Lower lobe of right lung (tissue), 2 donors: ENCODE measurements around the gene SIT1. TPM values are rescaled to one million over a fixed set of nuclear protein-coding genes. Genes with fewer than 3 reads are reported as not detected.

ENCODE experiments used
- ATAC-seq, 2 donors: fragments of 200-7000 bp; cut with Tn5 transposase; one replicate each; pipeline ENCODE4 v1.9.1; 2020 to 2022; ENCODE audit warnings: mild to moderate bottlenecking in 2 of 2, moderate library complexity in 2 of 2
- DNase-seq: peaks from one replicate; pipeline ENCODE4 v3.0.0-alpha.2; 2020
- H3K27ac ChIP-seq: fragments of 200-600 bp; one replicate; pipeline ENCODE4 v1.8.0; 2022
- H3K27me3 ChIP-seq: fragments of 200-600 bp; one replicate; pipeline ENCODE4 v1.8.0; 2022; ENCODE audit warnings: low read depth
- H3K36me3 ChIP-seq: fragments of 200-600 bp; one replicate; pipeline ENCODE4 v1.8.0; 2022; ENCODE audit warnings: mild to moderate bottlenecking
- H3K4me1 ChIP-seq: fragments of 200-600 bp; one replicate; pipeline ENCODE4 v1.8.0; 2022
- H3K4me3 ChIP-seq: fragments of 200-600 bp; one replicate; pipeline ENCODE4 v1.8.0; 2022; ENCODE audit warnings: mild to moderate bottlenecking
- H3K9me3 ChIP-seq: fragments of 200-600 bp; one replicate; pipeline ENCODE4 v1.8.0; 2022
- CTCF ChIP-seq: fragments of 200-600 bp; IDR thresholded peaks from one replicate; pipeline ENCODE4 v1.8.0; 2022; ENCODE audit warnings: antibody characterized with exemption, mild to moderate bottlenecking
- intact Hi-C: fragments of 100-400 bp; cut with DNase I; formaldehyde crosslinking; loops from one replicate; pipeline ENCODE4 v1.11.0; 2022
- total RNA-seq: library from RNA; stranded (reverse); fragmentation: NEBNext Ultra II Directional; extraction: Animal tissue kit (Norgen Biotek cat#: 25700); gene quantifications from one replicate; pipeline ENCODE4 v1.2.1, GENCODE V29; 2021
- donor health status: DM: no; HTN: yes; CAD: no; lungs with severe emphysema.

Gene SIT1
- total RNA-seq, 1 donor from 2014 or later, result 1.5 TPM

GRCh38 chr9:35686222-35687203, 35.8 kb upstream of the SIT1 start:
- peak overlapping the region; percentile 3 for H3K4me3 ChIP-seq
- DNase-seq (no peak), ATAC-seq (no peak)
- intact Hi-C loops, result no loop called here
- peaks cover 11% of the 10 kb centered on the region for H3K36me3 ChIP-seq
- no peaks in the 10 kb centered on the region for H3K27me3 ChIP-seq
- TF ChIP-seq CTCF, result no peak
- no peak overlapping the region for H3K27ac ChIP-seq
- H3K9me3 ChIP-seq, result no peaks in the 10 kb centered on the region
- peaks cover 21% of the 10 kb centered on the region for H3K4me1 ChIP-seq

GRCh38 chr9:35685506-35685905, 34.8 kb upstream of the SIT1 start:
- Histone ChIP-seq H3K27me3 (no peaks in the 10 kb centered on the region), H3K4me1 (peaks cover 16% of the 10 kb centered on the region), H3K27ac (no peak overlapping the region), H3K36me3 (peaks cover 11% of the 10 kb centered on the region), H3K9me3 (no peaks in the 10 kb centered on the region), H3K4me3 (no peak overlapping the region)
- intact Hi-C loops, result no loop called here
- no peak for TF ChIP-seq CTCF
- no peak for ATAC-seq
- DNase-seq, result no peak

GRCh38 chr9:35684921-35685320, 34.2 kb upstream of the SIT1 start:
- no peaks in the 10 kb centered on the region for H3K27me3 ChIP-seq
- intact Hi-C loops, result no loop called here
- H3K4me3 ChIP-seq, result no peak overlapping the region
- no peak for TF ChIP-seq CTCF
- ATAC-seq, result no peak
- peaks cover 12% of the 10 kb centered on the region for H3K4me1 ChIP-seq
- H3K27ac ChIP-seq, result no peak overlapping the region
- peaks cover 11% of the 10 kb centered on the region for H3K36me3 ChIP-seq
- no peak for DNase-seq
- no peaks in the 10 kb centered on the region for H3K9me3 ChIP-seq

GRCh38 chr9:35683323-35683722, 32.6 kb upstream of the SIT1 start:
- intact Hi-C loops, result no loop called here
- H3K27me3 ChIP-seq, result no peaks in the 10 kb centered on the region
- H3K36me3 ChIP-seq, result peaks cover 11% of the 10 kb centered on the region
- TF ChIP-seq CTCF, result no peak
- H3K27ac ChIP-seq, result no peak overlapping the region
- H3K9me3 ChIP-seq, result no peaks in the 10 kb centered on the region
- H3K4me3 ChIP-seq, result no peak overlapping the region
- DNase-seq, result no peak
- H3K4me1 ChIP-seq, result peaks cover 10% of the 10 kb centered on the region
- peak; percentile 30 to 72 for ATAC-seq

- H3K4me1 ChIP-seq, result peaks cover 10% of the 10 kb centered on the region
- H3K9me3 ChIP-seq, result no peaks in the 10 kb centered on the region
- ATAC-seq, result no peak
- intact Hi-C loops, result no loop called here
- H3K4me3 ChIP-seq, result no peak overlapping the region
- H3K27me3 ChIP-seq, result no peaks in the 10 kb centered on the region
- no peak for TF ChIP-seq CTCF
- H3K27ac ChIP-seq, result no peak overlapping the region
- peaks cover 11% of the 10 kb centered on the region for H3K36me3 ChIP-seq
- DNase-seq, result no peak
These were observed 32.0 kb upstream of the SIT1 start for GRCh38 chr9:35682520-35683315.
